ENCODE results near the gene CD1C.

GRCh38 chr1:158286941-158287346, 2.8 kb upstream of the CD1C start:
- no peak for TF ChIP-seq MYC (IDR thresholded peaks at IDR 0.05; ENCODE audit: low read depth, low read length)
- TF ChIP-seq POLR2A (IDR thresholded peaks at IDR 0.05; ENCODE audit: extremely low read depth, insufficient read length), result no peak

Measured in NB4 (cell line).